ENCODE results near the gene SMPD4.

DNA sequence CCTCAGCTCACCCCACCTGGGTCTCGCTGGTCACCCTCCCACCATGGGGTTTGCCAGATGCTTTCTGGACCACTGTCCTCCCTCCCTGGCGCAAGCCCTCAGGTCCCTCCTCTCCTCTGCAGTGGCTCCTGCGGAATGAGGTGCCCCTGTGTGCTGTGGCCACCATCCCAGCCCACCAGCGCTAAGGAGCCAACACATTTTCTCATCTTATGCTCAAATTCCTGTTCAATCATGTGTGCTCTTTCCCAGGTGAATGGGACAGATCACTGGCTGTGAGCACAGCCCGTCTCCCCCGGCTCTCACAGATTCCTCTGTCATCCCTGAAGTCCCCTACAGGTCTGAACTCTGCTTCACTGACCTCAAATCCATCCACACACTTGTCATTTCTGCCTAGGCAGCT is 21.3 kb downstream of the SMPD4 start:
- TF ChIP-seq POLR2A (IDR thresholded peaks at IDR 0.05), result no peak
- TF ChIP-seq, protein P1, sequence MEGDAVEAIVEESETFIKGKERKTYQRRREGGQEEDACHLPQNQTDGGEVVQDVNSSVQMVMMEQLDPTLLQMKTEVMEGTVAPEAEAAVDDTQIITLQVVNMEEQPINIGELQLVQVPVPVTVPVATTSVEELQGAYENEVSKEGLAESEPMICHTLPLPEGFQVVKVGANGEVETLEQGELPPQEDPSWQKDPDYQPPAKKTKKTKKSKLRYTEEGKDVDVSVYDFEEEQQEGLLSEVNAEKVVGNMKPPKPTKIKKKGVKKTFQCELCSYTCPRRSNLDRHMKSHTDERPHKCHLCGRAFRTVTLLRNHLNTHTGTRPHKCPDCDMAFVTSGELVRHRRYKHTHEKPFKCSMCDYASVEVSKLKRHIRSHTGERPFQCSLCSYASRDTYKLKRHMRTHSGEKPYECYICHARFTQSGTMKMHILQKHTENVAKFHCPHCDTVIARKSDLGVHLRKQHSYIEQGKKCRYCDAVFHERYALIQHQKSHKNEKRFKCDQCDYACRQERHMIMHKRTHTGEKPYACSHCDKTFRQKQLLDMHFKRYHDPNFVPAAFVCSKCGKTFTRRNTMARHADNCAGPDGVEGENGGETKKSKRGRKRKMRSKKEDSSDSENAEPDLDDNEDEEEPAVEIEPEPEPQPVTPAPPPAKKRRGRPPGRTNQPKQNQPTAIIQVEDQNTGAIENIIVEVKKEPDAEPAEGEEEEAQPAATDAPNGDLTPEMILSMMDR (IDR thresholded peaks at IDR 0.05), result no peak

All from esophagus squamous epithelium (tissue), 4 donors.